NCI-H82 treated with DMSO at 0.1 percent for 48 hours (cell line): ENCODE results near the gene RNF222.
"Not testable (repeated sequence)": the region's sequence is repeated elsewhere in the genome, so short reads cannot be mapped to it uniquely, and the experiment has no call there.

Experiments
- DNase-seq: peaks from one replicate; lab custom pipeline; 2025; ENCODE audit not compliant: unreplicated experiment; lab: John Stamatoyannopoulos, UW

The RNF222 gene

DNA sequence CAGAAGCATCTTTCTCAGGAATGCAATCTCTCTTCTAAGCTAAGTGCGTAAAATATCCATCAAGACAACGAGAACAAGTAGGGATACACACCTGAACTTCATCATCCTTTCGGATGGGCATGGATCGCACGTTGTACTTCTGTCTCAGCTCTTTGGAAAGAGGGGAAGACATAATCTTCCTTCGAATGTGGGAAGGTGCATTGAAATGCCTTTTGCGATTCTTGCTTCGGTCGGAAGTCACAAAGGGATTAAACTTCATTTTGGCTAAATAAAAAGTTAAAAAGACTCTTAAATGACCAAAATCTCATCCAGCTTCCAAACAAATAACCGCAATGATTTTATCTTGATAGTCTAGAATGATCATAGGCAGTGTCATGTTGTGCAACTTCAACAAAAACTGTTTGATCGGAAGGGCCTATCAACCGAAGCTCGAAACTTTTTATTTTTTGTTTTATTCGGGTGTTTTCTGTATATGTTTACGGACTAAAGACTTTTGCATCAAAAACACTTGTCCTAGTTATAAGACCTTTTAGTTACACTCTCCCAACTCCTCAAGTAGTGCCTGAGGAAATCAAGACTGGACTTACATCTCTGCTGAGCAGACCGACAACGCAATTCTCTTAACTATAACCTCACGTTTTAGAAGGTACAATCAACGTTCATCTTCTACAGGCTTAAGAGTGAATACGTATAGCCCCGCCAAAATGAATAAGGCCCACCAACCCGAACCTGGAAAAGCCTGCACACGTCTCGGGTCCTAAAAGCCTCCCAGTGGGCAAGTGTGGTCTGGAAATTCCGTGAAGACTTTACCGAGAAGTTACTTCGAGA is 15.4 kb downstream of the RNF222 start:
- no peak for DNase-seq

DNA sequence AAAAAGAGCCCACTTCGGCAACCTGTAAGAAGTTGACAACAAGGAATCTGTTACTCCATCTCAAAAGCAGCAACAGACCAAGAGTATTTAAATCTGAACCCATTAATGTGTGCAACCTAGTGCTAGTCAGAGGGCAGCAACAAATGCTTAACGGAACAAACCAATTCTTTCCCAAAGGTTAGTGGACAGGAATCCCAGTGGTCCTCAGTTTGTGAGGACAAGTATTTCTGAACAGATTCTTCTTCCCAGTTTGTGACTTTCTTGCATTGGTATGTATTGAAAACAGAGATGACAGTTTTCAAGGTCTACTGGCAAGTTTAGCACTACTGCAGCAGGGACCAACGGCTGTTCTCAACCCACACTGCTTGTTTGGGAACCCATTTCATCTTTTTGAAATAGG is 17.6 kb downstream of the RNF222 start:
- DNase-seq = no peak

DNA sequence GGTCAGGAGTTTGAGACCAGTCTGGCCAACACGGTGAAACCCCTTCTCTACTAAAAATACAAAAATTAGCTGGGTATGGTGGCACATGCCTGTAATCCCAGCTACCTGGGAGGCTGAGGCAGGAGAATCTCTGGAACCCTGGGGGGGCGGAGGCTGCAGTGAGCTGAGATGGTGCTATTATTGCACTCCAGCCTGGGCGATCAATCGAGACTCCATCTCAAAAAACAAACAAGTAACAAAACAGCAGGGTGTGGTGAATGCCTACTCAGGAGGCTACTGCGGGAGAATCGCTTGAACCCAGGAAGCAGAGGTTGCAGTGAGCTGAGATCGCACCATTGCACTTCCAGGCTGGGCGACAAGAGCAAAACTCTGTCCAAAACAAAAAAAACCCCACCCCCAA is 19.5 kb downstream of the RNF222 start:
- not testable (repeated sequence) for DNase-seq

DNA sequence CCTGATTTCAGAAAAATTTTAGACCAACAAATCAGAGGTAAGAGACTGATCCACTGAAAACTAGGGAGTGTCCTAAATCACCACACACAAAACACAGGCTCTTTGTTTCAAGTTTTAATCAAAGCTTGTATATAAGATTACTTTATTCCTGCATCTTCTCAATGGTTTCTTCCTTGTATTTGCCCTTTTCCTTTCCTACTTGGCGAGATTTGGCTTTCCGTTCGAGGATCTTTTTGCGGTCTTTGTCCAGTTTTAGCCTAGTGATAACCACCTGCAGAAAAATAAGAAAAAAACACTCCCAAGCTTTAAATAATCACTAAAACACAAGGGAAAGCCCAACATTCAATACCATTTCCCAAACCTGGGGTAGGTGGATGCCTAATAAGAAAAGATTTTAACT is 20.2 kb downstream of the RNF222 start:
- no peak for DNase-seq

DNA sequence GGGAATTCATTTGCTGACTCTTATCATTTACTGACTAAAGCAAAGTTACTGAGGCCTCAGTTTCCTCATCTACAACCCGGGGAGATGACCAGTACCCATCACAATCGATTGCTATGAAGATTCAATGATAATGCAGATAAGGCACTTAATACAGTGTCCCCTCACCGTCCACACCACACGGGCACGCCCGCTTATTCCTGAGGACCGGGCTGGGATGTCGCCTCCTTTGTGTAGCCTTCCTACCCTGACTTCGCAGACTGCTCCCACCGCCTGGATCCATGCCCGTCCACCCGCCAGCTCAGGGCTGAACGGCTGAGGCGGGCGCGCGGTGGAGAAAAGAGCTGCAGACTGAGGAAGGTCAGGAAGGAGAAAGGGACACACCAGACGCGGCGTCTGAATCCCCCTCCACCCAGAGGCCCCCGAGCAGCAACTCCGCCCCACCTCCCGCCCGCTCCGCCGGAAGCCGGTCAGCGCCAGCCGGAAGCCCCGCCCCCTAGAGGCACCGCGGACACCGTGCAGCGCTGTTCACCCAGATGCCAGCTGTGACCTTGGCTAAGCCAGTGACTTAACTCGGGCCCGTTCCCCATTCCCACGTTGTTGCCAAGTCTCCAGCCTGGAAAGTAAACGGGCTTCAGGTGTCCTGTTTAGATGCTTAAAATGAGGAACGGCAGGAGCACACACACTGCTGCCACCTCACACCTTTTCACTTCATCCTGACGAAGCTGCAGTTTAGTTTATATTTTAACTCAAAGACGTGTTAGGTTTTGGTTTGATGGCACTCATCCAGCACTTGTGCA is 21.2 kb downstream of the RNF222 start, which contains the start of gene KRABD2:
TSS of gene KRABD2 (minus strand) at position 434 of the 797 bp plus-strand sequence.
- peak; percentile 93 for DNase-seq

DNA sequence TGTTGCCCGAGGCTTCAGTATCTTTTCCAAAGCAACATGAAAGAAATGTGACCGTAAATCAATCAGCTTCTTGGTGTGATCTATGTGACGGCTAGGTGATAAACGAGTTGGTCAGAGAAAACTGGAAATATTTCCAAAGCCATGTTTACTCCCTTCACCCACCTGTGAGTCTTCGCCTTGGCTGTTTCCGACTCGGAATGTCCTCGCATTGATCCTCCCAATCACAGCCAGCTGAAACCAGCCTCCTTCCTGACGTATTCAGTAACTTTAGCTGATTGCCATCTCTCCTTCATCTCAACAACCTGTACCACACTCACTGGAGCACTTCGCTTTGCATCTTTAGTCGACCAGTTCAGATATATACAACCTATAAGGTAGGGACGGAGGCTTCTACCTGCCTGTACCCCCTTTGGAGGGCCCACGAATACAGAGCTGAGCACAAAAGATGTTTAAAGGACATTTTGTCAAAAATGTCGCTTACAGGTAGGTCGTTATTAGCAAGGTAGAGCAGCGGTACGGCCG is 21.8 kb downstream of the RNF222 start:
- no peak for DNase-seq

DNA sequence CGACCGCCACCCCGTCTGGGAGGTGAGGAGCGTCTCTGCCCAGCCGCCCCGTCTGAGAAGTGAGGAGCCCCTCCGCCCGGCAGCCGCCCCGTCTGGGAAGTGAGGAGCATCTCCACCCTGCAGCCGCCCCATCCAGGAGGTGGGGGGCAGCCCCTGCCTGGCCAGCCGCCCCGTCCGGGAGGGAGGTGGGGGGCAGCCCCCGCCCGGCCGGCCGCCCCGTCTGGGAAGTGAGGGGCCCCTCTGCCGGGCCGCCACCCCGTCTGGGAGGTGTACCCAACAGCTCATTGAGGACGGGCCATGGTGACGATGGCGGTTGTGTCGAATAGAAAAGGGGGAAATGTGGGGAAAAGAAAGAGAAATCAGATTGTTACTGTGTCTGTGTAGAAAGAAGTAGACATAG is 23.8 kb downstream of the RNF222 start:
- DNase-seq = not testable (repeated sequence)

DNA sequence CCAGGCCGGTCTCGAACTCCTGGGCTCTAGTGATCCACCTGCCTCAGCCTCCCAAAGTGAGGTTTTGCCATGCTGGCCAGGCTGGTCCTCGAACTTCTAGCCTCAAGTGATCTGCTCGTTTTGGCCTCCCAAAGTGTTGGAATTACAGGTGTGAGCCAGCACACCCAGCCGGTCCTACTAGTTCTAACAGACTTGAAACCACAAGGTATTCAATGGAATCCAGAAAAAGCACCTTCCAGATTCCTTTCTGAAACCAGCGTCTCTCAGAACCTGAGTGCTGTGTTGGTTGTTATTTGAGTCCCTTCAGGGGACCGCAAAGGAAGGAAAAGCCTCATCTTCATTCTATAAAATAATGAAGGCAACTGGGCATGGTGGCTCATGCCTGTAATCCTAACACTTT is 25.2 kb downstream of the RNF222 start:
- no peak for DNase-seq

DNA sequence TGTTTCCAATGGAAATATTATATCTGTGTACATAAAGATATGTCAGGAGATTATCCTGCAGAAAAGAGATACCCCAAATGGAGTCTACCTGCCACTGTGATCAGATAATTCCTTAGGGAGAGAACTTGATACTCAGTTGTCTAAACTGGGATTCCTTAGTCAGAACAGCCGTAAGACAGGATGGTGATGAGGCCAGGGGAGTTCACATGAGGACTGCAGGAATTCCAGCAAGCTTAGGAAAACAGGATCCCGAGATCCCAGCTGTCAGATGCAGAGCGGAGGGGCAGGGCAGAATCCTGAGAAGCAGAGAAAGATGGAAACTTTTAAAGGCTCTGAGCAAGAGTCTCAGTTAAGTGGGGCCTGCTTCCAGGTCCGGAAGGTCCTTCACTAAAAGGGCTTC is 25.8 kb downstream of the RNF222 start:
- peak; percentile 87 for DNase-seq

DNA sequence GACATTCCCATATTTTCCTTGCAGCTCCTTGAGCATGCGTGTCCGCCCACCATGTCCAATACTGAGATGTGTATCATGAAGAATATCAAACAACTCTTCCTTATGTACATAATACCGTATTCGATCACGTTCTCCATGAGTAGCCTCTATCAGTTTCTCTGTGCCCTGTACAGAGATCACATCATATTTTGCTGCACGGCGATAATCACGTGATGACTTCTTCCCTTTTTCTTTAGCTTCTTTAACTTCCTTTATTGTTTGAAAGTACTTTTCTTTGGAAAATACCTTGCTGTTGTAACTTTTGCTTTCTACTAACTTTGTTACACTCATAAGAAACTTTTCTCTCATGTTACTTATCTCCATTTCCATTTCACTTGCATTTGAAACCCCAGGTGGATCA is 27.7 kb downstream of the RNF222 start:
- no peak for DNase-seq

DNA sequence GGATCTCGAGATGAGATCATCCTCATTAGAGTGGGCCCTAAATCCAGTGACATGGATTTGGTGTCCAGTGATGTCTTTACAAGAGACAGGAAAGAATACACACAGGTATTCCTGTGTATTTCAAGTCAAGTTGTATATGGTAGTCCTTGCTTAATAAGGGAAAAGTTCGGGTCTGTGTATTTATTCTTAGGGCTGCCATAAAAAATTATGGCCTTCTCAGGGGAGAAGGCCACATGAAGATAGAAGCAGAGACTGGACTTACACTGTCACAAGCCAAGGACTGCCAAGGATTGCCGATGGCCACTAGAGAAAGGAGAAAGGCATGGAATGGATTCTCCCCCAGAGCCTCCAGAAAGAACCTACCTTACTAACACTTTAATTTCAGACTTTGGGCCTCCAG is 29.4 kb downstream of the RNF222 start:
- DNase-seq = no peak

DNA sequence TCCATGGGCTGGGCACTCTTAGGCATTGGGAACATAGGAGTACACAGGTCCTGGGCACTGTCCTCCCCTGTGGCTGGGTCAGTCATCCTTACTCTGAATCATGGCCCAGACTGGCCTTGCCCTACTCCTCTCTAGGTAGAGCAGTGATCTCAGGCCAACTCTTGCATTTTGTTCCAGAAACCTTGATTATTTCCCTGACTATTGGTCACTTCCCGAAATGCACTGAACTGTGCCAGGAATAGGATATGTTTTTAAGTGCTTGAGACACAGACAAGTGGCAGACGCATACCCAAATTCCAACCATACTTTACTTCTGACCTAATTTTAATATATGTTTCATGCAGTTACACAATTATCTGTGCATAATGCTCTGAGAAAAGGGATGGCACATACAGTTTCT is 31.4 kb downstream of the RNF222 start:
- DNase-seq = no peak

DNA sequence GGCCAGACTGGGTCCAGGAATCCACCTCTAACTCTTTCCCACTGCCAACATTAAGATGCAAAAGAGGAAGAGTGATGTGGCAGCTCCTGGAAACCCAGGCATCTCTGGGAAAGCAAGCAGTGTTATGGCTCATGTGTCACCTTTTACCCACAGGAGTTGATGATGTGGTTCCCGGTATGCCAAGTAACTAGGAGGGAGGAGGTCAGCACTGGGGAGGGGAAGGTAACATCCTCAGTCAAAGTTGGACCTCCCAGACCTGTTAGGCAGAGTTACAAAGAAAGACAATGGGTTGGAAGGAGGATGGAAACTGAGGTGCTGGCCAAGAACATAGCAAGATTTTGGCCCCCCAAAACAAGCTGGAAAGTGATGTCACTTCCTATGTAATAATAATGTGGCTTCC is 32.5 kb downstream of the RNF222 start:
- DNase-seq = no peak

DNA sequence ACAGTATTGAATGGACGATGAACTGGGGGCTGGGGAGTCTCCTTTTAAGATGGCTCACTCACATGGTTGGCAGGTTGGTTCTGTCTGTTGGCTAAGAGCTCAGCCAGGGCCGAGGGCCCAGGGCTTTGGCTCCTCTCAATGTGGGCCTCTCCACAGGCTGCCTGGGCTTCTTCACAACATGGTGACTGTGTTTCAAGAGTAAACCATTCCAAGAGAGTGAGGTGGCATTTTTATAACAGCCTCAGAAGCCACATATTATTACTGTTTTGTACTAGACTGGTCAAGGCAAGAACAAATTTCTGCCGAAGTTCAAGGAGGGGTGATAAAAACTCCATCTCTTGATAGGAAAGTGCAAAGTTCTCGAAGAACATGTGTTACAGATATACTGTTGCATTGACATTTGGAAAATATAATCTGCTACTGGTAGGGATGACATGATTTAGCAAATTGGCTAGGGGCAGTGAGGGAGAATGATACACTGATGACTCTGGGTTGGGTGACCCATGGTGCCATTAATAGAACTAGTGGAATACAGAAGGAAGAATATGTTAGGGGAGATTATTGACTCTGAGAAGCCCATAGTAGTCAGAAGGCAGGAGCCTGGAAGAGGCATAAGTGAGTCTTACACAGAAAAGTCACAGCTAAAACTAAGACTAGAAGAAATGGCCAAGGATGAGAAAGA is 34.8 kb downstream of the RNF222 start:
- DNase-seq = no peak

DNA sequence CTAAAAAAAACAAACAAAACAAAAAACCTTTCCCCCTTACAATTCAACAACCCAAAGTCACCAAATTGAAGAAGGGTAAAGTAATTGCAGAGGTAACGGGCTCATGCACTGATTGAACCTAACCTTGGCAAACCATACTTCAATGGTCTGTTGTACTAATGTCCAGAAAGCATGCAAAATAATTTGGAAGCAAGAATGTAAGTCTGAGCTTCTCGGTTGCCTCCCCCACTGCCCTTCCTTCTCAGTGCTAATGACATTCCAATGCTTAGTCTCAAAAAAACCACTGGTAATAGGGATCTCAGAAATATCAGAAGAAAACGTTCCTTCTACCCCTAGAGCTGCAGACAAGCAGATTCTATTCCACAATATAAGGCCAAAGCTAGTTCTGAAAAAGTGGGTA is 36.9 kb downstream of the RNF222 start:
- DNase-seq = no peak

DNA sequence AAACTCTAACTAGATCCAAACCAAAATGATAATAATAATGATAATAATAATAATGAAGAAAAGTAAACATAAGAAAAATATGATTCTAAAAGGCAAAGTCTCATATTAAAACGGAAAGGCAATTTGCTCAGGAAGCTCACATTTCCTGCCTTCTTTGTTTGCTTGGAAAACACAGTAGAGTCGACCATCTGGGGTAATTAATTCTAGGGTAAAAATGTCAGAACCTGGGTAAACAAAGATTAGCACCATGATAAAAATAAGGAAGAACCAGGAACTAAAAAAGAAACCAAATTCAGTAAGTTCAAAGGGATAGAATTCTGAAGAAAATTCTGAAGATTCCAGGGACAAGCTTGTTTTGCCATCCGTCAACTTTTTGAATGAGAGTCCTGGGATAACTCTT is 37.4 kb downstream of the RNF222 start:
- no peak for DNase-seq

DNA sequence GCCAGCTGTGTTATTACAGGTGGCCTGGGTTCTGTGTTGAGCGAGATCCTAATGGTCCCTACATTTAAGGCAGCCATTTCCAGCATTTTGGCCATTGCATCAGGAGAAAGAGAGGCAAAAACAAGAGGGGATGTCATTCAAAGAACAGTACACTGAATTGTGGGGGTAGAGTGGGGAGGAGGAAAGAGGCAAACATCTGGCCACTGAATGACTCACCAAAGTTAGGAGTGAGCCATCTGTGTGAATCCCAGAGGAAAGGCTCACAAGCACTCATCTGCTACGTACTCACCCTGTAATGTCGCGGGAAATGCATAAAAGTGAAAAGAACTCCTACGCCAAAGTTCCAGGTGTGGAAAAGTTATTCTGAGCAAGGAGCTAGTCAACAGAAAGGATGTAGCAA is 37.9 kb downstream of the RNF222 start:
- peak; percentile 31 for DNase-seq

DNA sequence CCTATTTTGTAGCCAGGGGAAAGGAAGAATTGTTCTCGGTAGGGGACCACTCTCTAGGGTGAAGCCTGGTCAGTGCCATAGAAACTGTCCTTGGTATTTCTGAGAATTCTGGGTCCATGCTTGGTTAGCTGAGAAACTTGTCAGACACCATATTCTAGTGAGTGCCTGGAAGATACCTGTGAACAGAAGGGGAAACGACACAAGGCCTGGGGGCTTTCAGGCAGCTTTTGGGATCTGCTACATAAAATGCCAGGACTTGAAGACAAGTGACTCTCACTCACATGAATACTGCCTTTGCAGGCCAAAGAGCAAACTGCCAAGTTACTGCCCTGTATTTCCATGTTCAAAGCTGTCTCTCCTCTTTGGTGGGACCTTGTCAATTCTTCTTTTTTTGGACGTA is 39.7 kb downstream of the RNF222 start:
- DNase-seq = no peak

DNA sequence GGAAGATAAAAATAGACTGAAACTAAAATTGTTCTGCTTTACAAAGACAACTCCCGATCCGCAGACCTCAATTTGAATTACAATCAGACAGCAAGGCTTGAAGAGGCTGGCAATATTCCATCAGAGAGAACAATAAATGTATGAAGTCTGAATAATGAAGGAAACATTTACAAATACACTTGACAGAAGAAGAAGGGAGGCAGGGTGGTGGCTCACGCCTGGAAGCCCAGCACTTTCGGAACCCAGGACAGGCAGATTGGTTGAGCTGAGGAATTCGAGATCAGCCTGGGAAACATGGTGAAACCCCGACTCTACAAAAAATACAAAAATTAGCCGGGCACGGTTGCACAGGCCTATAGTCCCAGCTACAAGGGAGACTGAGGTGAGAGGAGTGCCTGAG is 43.4 kb downstream of the RNF222 start:
- no peak for DNase-seq

DNA sequence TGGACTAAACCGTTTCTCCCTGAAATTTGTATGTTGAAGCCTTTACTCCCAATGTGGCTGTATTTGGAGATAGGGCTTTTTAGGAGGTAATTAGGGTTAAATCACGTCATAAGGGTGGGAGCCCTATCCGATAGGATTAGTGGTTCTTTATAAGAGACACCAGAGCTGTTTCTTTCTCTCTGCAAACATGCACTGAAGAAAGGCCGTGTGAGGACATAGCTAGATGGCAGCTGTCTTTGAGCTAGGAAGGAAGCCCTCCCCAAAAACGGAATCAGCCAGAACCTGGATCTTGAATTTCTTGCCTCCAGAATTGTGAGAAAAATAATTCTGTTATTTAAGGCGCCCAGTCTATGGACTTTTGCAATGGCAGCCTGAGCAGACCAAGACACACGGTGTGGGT is 43.9 kb downstream of the RNF222 start:
- DNase-seq = no peak

DNA sequence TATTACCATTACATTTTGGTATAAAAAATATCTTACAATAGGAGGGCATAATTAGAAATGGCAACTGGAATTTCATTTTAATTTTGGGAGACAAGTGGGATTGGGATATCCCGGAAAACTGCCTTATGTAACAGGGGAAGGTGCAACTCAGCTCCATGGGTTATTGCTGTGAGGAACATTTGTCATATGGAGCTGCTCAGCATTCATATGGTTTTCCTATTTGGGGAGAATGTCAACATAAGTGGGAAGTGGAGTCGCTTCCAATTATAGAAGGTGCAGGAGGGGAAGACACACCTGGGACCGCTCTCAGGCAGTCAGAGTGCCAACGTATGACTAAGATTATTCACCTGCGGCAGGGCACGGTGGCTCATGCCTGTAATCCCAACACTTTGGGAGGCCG is 47.3 kb downstream of the RNF222 start:
- no peak for DNase-seq

DNA sequence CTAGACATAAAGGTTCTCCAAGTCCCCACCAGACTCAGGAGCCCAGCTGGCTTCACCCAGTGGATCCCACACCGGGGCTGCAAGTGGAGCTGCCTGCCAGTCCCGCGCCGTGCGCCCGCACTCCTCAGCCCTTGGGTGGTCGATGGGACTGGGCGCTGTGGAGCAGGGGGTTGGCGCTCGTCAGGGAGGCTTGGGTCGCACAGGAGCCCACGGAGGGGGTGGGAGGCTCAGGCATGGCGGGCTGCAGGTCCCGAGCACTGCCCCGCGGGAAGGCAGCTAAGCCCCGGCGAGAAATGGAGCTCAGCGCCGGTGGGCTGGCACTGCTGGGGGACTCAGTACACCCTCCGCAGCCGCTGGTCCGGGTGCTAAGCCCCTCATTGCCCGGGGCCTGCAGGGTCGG is 50.6 kb downstream of the RNF222 start:
- DNase-seq = not testable (repeated sequence)
